HG03097 (cell line): Measurements from ENCODE around the gene ENPP6.

Experiments used
- ATAC-seq: cut with Tn5 transposase; IDR thresholded peaks from one replicate; pipeline ENCODE4 v1.9.1; 2021; ENCODE audit not compliant: unreplicated experiment, low FRiP score

Gene ENPP6

DNA sequence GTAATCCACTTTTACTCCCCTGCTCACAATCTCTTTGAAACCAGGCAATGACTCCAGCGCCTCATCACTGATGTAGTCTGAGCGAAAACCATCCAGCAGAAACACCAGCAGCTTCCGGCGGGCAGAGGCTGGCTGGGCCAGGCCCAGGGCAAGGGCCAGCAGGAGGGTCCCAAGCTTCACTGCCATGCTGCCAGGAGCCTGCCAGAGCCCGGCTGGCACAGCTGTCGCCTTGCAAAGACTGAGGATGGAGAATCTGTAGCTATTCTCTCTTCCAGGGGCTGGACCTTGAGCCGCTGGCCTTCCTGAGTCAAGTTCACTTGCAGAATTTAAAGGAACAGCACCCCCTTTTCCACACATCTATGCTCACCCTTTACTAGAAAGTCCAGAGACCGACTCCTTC, at the start of gene ENPP6:
Gene ENPP6 (minus strand): TSS at position 240 of the 400 bp plus-strand sequence. CDS start 54 bp downstream, at position 186.
- ATAC-seq: no peak

DNA sequence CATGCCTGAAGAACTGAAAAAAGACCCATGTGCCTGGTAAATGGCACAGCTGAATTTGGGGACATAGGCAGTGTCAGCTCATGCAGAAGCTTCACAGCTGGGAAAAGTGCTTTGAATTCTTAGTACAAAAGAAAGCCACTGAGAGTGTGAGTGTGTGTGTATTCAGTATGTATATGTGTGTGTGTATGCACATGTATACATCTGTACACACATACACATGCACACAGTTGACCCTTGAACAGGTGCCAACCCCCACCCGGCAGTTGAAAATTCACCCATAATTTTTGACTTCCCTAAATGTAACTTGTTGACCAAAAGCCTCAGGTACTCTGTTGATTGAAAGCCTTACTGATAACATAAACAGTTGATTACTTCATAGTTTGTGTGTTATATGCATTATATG, 49.5 kb upstream of the ENPP6 start:
- no peak for ATAC-seq

DNA sequence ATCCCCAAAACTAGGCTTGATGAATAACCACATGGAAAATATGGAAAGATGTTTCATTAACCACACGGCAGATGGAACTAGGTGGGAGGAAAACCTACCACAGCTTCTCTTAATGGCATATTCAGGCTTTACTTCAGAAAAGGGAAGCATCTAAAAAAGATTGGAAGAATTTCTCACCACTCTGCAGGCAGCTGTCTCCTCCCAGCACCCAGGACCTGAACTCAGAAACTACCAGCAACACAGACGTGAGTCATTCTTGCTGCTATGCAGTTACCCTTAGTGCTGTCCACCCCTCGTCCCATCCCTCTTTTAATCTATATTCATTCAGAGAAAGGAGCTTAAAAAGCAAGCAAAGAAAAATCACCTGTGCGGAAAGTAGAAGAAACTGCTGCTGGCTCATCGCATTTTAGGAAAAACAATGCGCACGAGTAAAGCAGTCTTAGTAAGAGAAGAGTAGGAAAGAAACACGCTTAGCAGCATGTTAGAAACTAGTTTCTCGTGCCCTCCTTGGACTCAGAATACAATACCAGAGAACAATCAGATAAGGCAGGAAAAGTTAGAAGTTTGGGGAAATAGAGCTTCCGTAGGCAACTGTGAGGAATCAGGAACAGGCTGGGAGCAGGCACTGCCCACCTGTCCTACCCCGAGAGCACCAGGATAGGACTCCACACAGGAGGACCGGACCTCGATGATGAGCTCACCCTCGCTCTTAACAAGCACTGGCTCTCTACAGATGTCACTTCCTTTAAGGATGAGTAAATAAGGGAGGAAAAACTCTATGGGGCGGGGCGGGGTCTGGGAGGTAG, 48.1 kb upstream of the ENPP6 start:
- ATAC-seq: no peak

DNA sequence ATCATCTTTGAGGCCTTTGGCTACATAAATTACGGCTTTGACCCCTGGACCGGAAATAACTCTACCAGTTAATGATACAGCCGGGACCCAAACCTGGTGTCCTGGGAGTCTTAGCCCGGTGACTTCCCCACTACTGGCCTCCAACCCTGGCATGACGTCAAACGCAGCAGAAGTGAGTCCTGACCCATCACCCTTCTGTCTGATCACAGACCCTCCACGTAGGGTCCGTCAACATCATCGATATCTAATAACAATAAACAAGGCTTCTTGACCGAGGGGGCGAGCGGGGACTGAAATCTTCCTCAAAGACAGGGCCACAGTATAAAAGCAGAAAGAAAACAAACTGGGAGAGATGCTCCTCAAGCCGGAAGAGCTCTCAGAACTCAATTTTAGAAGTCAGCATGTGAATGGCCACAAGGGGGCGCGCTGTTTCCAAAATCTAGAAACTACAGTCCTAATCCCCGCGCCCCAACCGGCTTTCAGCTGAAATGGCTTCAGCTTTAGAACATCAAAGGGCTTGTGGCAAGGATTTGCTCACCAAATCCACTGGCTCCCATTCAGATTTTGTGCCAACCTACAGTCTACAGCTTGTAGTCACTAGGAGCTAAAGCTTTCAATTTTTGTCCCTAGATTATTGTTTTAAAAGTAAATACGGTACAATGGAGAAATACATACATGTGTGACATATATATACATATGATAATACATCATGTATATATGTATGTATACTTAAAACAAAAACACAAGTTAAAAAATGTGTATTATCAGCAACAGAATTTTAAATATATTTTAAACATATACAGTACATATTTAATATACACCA, 46.4 kb upstream of the ENPP6 start:
- no peak for ATAC-seq

DNA sequence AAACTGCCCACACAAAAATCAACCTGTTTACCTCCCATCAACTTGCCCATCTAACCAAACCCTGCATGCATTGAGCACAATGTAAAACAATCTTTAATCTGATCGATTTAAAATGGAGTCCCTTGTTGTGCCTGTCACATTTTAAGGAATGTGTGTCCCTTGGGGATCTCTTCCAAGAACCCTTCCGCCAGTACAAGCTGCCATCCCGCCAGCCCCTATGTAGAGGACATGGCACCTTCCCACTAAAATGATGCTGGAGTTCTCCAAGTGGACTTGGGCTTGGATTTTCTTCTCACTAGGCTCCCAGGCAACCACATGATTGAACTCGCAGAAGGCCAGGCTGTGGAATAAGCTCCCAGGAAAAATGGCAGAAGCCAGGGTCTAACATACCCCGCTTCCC, 45.8 kb upstream of the ENPP6 start:
- ATAC-seq: no peak

DNA sequence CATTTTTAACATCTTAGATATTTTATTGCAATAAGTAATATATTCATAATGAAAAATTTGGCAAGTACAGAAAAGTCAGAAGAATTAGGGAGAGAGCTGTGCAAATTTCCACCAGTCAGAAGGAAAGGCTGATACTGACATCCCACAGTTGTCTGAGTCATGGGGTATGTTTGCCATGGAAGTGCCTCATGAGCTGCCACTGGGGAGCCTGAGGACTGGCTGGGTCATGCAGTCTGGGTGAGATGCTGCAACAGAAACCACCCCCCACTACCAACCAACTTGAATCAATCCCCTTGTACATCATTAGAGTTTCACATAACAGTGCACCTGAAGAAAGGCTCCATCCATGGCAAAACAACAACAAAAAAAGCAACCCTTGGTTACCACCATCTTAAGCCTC, 45.2 kb upstream of the ENPP6 start:
- no peak for ATAC-seq

DNA sequence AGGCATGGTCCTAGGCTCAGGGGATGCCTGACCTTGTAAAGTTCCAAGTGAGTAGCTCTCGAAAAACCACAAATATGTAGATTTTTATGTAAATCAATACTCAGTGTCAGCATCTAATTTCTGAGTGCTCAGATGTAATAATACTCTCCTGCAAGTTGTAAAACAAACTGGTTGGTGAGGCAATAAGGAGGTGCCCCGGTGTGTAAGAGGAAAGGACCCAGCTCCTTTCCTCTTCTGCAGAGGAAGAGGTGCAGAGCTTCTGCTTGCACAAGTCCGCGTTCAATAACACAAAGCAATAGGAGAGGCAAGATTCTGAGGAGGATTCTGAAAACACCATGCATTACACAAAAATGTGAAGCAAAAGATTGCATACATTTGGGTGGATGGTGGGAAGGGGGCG, 43.6 kb upstream of the ENPP6 start:
- ATAC-seq: no peak

DNA sequence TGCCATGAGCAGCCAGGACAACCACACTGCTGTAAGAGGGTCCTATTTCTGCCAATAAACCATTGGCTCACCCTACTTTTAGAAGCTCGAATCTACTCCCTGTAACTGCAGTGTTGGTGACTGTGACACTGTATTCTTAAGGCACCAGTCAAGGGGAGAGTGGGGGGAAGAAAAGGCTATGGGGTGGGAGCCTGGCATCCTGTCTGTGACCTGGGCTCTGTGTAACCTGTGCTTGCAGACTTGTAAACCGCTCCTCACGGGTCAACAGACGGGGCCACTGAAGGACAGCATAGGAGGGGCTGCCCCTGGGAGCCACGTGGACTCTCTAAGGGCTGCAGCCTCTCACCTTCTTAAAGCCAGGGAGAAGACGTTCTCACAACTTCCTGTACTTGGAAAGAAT, 42.2 kb upstream of the ENPP6 start:
- ATAC-seq: no peak

DNA sequence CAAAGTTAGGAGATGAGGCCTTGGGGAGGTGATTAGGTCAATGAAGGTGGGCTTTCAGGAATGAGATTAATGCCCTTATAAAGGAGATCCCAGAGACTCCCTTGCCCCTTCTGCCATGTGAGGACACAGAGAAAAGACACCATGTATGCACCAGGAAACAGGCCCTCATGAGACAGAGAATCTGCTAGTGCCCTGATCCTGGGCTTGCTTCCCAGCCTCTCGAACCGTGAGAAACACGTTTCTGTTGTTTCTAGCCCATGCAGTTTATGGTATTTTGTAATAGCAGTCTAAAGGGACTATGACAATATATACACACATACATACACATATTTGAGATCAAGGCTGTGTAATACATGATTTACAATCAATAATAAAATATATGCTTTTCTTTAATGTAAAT, 41.4 kb upstream of the ENPP6 start:
- no peak for ATAC-seq

DNA sequence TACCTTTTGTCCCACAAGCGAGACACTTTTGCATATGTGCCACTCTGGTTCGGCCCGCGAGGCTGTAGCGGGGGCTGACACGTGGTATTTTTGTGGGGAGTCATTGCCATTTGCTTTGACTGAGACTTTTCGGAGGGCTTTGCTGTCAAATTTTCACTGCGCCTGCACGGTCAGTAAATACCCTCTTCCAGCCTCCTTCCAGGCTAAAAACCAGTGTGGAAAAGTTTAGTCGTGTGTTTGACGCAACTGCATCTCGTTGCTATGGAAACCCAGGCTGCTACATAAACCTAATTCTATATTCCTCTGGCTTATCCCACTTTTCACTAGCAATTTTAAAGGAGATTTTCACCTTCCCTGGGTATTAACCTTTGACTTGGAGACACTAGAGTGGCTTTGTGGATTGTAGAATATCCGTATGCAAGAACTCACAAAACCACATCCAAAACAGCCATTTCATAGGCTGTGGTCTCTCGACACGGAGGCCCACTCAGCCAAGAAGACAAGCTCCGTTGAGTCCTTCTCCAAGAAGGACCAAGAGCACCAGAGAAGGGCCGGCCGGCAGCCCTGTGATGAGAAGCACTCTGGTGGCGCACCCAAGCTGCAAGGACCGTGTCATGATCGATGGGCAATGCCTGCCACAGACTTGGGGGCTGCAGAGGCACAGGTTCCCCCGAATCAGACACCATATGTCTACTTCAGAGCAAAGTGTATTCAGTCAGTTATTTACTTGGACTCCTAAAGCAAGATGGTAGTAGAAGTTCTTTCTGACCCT, 38.4 kb upstream of the ENPP6 start:
- ATAC-seq: no peak

DNA sequence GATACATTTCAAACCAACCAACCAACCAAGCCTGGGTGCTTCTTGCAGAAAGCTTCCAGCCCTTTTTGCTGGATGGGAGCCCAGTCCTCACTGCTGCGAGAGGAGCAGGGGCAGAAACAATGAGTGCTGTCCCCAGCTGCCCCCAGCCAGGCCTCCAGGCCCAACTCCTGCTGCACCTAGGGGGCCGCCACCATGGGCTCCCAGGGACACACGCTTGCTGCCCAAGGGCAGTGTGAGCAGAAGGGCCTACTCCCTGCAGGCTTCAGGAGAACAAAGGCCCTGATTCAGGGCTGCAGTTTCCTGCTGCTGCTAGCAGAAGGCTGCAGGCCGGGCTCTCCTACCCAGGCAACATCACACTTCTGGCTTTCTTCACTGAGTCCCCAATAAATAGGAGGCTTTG, 37.7 kb upstream of the ENPP6 start:
- no peak for ATAC-seq

DNA sequence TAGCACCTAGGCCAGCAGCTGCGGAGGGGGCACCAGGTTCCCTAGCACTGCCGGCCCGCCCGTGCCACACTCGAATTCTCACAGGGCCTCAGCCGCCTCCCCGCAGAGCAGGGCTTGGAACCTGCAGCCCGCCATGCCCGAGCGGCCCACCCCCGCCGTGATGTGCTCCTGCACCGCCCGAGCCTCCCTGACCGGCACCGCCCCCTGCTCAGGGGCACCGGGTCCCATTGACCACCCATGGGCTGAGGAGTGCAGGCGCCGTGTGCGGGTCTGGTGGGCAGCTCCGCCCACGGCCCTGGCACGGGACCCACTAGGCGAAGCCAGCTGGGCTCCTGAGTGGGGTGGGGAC, 35.4 kb upstream of the ENPP6 start:
- no peak for ATAC-seq

DNA sequence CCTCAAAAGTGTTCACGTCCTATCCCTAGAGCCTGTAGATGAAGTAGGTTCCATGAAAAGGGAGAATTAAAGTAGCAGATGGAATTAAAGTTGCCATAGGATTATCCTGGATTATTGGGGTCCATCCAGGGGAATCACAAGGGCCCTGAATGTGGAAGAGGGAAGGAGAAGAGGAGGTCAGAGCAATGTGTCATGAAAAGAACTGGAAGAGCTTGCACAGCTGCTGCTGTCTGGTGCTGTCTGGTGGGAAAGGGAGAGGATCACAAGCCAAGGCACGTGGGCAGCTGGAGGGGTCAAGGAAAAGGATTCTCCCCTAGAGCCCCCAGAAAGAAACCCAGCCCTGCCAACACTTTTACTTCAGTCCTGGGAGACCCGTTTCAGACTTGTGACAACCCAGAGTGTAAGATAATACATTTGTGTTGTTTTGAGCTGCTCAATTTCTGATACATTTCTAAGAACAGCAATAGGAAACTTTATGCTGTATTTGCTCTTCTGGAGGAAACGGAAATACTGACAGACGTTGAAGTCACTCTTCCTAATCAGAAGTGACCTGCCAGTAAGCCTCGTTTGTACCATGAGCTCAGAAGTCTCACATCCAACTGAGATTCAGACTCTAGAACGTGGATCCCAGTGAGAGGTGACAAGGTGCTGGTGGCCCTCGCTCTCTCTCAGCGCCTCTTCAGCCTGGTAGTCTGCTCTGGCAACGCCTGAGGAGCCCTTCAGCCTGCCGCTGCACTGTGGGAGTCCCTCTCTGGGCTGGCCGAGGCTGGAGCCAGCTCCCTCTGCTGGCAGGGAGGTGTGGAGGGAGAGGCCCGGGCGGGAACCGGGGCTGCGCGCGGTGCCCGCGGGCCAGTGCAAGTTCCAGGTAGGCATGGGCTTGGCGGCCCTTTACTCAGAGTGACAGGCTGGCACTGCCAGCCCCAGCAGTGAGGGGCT, 34.7 kb upstream of the ENPP6 start:
- no peak for ATAC-seq

DNA sequence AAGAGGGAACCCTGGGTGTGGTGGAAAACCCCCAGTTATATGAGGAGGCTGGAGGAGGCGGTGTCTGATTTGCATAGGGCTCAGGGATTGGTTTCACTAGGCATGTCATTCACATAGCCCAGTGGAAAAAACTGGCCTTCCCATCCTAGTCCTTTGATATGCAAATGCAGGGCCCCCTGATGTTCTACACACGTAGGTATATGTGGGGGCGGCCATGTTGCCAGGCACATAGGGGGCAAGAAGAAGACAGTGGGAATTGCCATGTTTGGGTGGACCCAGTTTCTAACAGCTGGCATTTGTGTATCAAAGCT, 34.0 kb upstream of the ENPP6 start:
- ATAC-seq: no peak

DNA sequence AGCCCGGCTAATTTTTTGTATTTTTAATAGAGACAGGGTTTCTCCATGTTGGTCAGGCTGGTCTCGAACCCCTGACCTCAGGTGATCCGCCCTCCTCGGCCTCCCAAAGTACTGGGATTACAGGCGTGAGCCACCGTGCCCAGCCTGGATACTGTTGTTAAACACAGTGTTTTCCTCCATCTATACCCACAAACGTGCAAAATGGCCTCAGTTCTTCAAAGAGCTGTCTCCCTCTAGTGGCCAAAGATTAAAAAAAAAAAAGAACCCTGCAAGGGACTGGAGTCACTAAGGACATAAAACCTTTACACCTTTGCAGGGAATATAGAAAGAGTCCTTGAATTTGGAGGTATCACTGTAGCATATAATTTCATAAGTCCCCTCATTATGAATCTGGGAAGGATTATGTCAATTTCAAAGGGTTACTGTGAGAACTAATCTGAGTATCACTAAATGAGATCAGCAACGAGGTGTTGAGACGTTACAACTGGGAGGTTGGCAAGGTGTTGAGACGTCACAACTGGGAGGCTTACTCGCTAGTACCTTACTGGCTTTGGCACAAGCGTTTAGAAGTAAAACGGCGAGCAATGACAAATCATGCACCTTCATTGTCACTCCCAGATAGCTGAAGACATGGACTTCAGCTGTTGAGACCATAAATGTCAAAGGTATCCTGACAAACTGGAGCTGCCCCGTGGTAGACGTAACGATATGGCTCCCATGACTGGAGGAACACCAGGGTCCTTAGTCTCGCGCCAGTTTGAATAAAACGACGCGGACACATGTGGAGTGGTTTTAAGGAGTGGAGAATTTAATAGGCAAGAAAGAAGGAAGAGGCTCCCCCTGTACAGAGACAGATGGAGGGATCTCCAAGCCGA, 33.4 kb upstream of the ENPP6 start:
- ATAC-seq: no peak

DNA sequence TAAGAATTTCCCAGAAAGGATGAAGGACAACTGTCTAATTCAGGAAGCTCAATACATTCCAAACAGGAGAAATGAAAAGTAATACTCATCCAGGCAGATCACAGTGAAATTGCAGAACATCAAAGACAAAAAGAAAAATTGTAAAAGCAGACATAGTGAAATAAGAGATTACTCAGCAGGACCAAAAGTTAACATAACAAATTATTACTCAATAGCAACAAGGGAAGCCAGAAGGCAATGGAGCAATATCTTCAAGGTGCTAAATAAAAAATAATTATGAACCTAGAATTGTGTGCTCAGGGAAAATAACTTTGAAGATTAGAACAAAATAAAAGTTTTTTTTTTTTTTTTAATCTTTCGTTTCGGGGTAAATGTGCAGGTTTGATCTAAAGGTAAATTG, 30.5 kb upstream of the ENPP6 start:
- no peak for ATAC-seq

DNA sequence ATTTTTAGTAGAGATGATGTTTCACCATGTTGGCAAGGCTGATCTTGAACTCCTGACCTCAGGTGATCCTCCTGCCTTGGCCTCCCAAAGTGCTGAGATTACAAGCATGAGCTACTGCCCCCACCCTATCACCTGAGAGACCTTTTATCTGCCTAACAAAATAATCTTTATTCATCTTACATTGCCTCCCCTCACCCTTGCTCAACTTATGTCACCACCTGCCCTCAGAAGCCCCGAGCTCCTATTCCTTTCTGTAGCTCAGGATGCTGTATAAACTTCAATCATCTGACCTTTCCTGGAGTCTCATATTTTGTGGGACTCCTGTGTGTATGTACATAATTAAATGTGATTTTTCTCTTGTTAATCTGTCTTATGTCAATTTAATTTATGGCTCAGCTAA, 29.7 kb upstream of the ENPP6 start:
- ATAC-seq: no peak

DNA sequence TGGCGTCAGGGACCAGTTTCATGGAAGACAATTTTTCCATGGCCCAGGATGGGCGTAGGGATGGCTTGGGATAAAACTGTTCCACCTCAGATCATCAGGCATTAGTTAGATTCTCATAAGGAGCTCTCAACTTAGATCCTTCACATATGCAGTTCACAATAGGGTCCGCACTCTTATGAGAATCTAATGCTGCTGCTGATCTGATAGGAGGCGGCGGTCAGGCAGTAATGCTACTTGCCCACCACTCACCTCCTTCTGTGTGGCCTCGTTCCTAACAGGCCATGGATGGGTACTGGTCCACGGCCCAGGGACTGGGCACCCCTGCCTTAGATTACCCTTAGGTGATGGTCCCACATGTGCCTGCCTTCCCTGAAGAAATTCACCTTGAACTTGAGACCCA, 28.8 kb upstream of the ENPP6 start:
- ATAC-seq: no peak

DNA sequence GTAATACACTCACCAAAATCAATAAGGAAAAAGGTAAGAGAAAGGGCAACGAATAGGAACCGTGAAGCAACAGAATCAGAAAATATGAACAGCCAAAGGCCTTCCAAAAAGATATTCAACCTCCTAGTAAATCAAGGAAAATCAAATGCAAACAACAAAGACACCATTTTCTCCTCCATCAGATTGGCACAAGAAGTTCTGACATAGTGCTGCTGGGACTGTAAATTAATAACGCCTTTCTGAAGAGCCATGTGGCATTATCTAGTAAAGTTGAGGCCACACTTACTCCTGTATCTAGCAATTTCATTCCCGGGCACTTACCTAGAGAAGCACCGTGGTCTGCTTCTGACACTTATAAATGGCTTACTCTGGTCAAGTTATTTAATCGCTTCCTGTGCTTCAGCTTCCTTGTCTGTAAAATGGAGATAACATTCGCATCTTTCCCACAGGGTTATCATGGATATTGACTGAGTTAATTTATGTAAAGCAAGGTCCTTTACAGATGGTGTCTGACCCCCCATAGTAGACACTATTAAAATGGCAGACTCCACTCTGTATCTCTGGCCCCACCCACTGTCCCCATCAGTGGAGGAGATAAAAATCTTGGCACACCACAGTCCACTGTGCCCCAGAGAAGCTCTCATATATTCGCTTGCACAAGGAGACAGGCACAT, 20.5 kb upstream of the ENPP6 start:
- ATAC-seq: no peak
